Measurements from ENCODE around the gene HSPA12A. TPM values are rescaled to one million over a fixed set of nuclear protein-coding genes. Genes with fewer than 3 reads are reported as not detected.

Gene HSPA12A
- total and polyA plus RNA-seq, 2 experiments from 2014 or later: 8.3 to 9.6 TPM

- H3K9me3 ChIP-seq (ENCODE audit: low read depth): no peaks in the 10 kb centered on the region
- H3K27ac ChIP-seq: no peak overlapping the region
- no peaks in the 10 kb centered on the region for H3K27me3 ChIP-seq
- DNase-seq (ENCODE audit: low read depth in 1 of 2, low spot score in 1 of 2): no peak
- no peak overlapping the region for H3K4me3 ChIP-seq
- H3K4me1 ChIP-seq (ENCODE audit: low read depth): no peaks in the 10 kb centered on the region
- no peaks in the 10 kb centered on the region for H3K36me3 ChIP-seq
- TF ChIP-seq CTCF (IDR thresholded peaks at IDR 0.05; ENCODE audit: low read depth, low read length): no peak
Observed at GRCh38 chr10:116676118-116676517, 66.2 kb downstream of the HSPA12A start.

- Histone ChIP-seq H3K9me3 (ENCODE audit: low read depth) (no peaks in the 10 kb centered on the region), H3K36me3 (no peaks in the 10 kb centered on the region), H3K27me3 (no peaks in the 10 kb centered on the region), H3K27ac (no peak overlapping the region), H3K4me3 (no peak overlapping the region), H3K4me1 (ENCODE audit: low read depth) (no peaks in the 10 kb centered on the region)
- DNase-seq (ENCODE audit: low read depth in 1 of 2, low spot score in 1 of 2): no peak
- no peak for TF ChIP-seq CTCF (IDR thresholded peaks at IDR 0.05; ENCODE audit: low read depth, low read length)
Observed at GRCh38 chr10:116674901-116675423, 67.4 kb downstream of the HSPA12A start.

GRCh38 chr10:116673866-116674265, 68.5 kb downstream of the HSPA12A start:
- no peaks in the 10 kb centered on the region for H3K36me3 ChIP-seq
- no peak overlapping the region for H3K4me3 ChIP-seq
- no peak for TF ChIP-seq CTCF (IDR thresholded peaks at IDR 0.05; ENCODE audit: low read depth, low read length)
- H3K27me3 ChIP-seq: no peaks in the 10 kb centered on the region
- no peak overlapping the region for H3K27ac ChIP-seq
- no peak for DNase-seq (ENCODE audit: low read depth in 1 of 2, low spot score in 1 of 2)
- no peaks in the 10 kb centered on the region for H3K4me1 ChIP-seq (ENCODE audit: low read depth)
- H3K9me3 ChIP-seq (ENCODE audit: low read depth): no peaks in the 10 kb centered on the region

GRCh38 chr10:116672891-116673290, 69.5 kb downstream of the HSPA12A start:
- no peaks in the 10 kb centered on the region for H3K4me1 ChIP-seq (ENCODE audit: low read depth)

GRCh38 chr10:116671274-116671926, 71.0 kb downstream of the HSPA12A start:
- Histone ChIP-seq H3K27ac (no peak overlapping the region), H3K4me1 (ENCODE audit: low read depth) (no peaks in the 10 kb centered on the region), H3K36me3 (no peaks in the 10 kb centered on the region), H3K9me3 (ENCODE audit: low read depth) (no peaks in the 10 kb centered on the region), H3K27me3 (no peaks in the 10 kb centered on the region), H3K4me3 (no peak overlapping the region)
- TF ChIP-seq CTCF (IDR thresholded peaks at IDR 0.05; ENCODE audit: low read depth, low read length): no peak
- peak in 1 of 2 donors; percentile 11 for DNase-seq (ENCODE audit: low read depth in 1 of 2, low spot score in 1 of 2)

More at GRCh38 chr10:116672891-116673290, 69.5 kb downstream of the HSPA12A start:
- no peaks in the 10 kb centered on the region for H3K9me3 ChIP-seq (ENCODE audit: low read depth)
- H3K27me3 ChIP-seq: no peaks in the 10 kb centered on the region
- DNase-seq (ENCODE audit: low read depth in 1 of 2, low spot score in 1 of 2): no peak
- TF ChIP-seq CTCF (IDR thresholded peaks at IDR 0.05; ENCODE audit: low read depth, low read length): no peak
- H3K4me3 ChIP-seq: no peak overlapping the region
- H3K27ac ChIP-seq: no peak overlapping the region
- no peaks in the 10 kb centered on the region for H3K36me3 ChIP-seq
